Pancreas (tissue), 10 donors: Measurements from ENCODE around the gene RHOBTB1. TPM values are rescaled to one million over a fixed set of nuclear protein-coding genes. Genes with fewer than 3 reads are reported as not detected.
"Not testable (repeated sequence)": the region's sequence is repeated elsewhere in the genome, so short reads cannot be mapped to it uniquely, and the experiment has no call there.

Source experiments
- ATAC-seq, 4 donors: fragments of 200-7000 bp; cut with Tn5 transposase; one replicate each; pipeline versions ENCODE4 v1.8.0 to v1.9.1; 2020; ENCODE audit warnings: mild to moderate bottlenecking in 4 of 4, moderate library complexity in 4 of 4
- DNase-seq, 6 donors: peaks; one replicate each; pipeline ENCODE4 v3.0.0-alpha.2; 2020
- FAIRE-seq: peaks from 2 replicates; lab custom pipeline; 2012; peaks lifted over from hg19 to GRCh38; lab: Jason Lieb, UNC
- H3K27ac ChIP-seq, 4 donors: fragments of 200-600 bp; sonication (generic); 1 replicate in 3 of 4; 2 replicates in 1 of 4; pipeline versions ENCODE4 v1.5.0 to v1.8.0; 2020
- H3K27me3 ChIP-seq, 4 donors: fragments of 200-600 bp; one replicate each; pipeline ENCODE4 v1.8.0; 2021
- H3K36me3 ChIP-seq, 3 donors: fragments of 200-600 bp; sonication (generic) in 1 of 3; one replicate each; pipeline versions ENCODE4 v1.5.0 to v1.8.0; 2020 to 2021
- H3K4me1 ChIP-seq, 3 donors: fragments of 200-600 bp; one replicate each; pipeline ENCODE4 v1.8.0; 2021
- H3K4me3 ChIP-seq, 4 donors: fragments of 200-600 bp; sonication (generic) in 2 of 4; one replicate each; pipeline versions ENCODE4 v1.5.0 to v1.8.0; 2020 to 2021
- H3K9me3 ChIP-seq, 4 donors: fragments of 200-600 bp; one replicate each; pipeline ENCODE4 v1.8.0; 2021
- CTCF ChIP-seq, 4 donors: fragments of 200-600 bp; sonication (generic) in 3 of 4; IDR thresholded peaks; one replicate each; pipeline versions ENCODE4 v1.5.0 to v1.8.0; 2021; ENCODE audit warnings: antibody characterized with exemption in 4 of 4
- WGBS, 2 donors: extraction: QIAGEN DNeasy Blood & Tissue Kit; methylation state at CpG; one replicate each; pipeline ENCODE4 v1.1.7; 2013; 5-methylcytosine and 5-hydroxymethylcytosine counted together
- intact Hi-C, 3 donors: fragments of 100-400 bp; cut with DNase I; formaldehyde crosslinking; loops; one replicate each; pipeline versions ENCODE4 v1.11.1 to v1.14.2; 2022
- polyA plus RNA-seq, 2 donors: library from polyadenylated mRNA; stranded (reverse); fragments of 200-250 nt; gene quantifications; one replicate each; pipeline ENCODE4 v1.2.3, GENCODE V29; 2013
- total RNA-seq, 6 donors: library from RNA; stranded (reverse); fragmentation: NEBNext Ultra II Directional in 4 of 6; extraction: Animal tissue kit (Norgen Biotek cat#: 25700) in 4 of 6; gene quantifications; one replicate each; pipeline versions ENCODE4 v1.2.1 to v1.2.4, GENCODE V29; 2021 to 2023
- donor health status: healthy with polysubstance abuse.
- donor health status: DM: no; HTN: no; CAD: no; lungs with moderate emphysema.
- donor health status: DM: no; HTN: no; CAD: no.
- donor health status: control.
- donor health status: control.
- donor health status: Bipolar disorder and iron deficiency.
- donor health status: DM: yes; HTN: yes; CAD: no.
- donor health status: DM: no; HTN: no; CAD: no.
- donor health status: DM: no; HTN: no; CAD: no.
- donor health status: DM: yes; HTN: yes; CAD: no.

RHOBTB1 gene
- total and polyA plus RNA-seq, 8 donors = 4.0 to 11.3 (median 7.0) TPM

- peaks cover 0 to 11% (median 0%) of the 10 kb centered on the region in 3 donors for H3K4me1 ChIP-seq
- WGBS, 2 donors = 86 to 88% methylated on average over 2 of the region's 2 CpGs
Observed at GRCh38 chr10:60908031-60908430, 36.0 kb downstream of the RHOBTB1 start.

GRCh38 chr10:60907236-60907635 lies 36.7 kb downstream of the RHOBTB1 start:
- no peaks in the 10 kb centered on the region for H3K36me3 ChIP-seq
- no peak for FAIRE-seq
- no peak for ATAC-seq
- no peak overlapping the region for H3K4me3 ChIP-seq
- DNase-seq = no peak
- intact Hi-C loops = no loop called here
- TF ChIP-seq CTCF (IDR thresholded peaks at IDR 0.05) = no peak
- no peaks in the 10 kb centered on the region for H3K9me3 ChIP-seq
- 96 to 97% methylated on average over 3 of the region's 3 CpGs for WGBS, 2 donors
- H3K27me3 ChIP-seq = no peaks in the 10 kb centered on the region
- peaks cover 0 to 11% (median 0%) of the 10 kb centered on the region in 3 donors for H3K4me1 ChIP-seq
- H3K27ac ChIP-seq = no peak overlapping the region

More at GRCh38 chr10:60908031-60908430, 36.0 kb downstream of the RHOBTB1 start:
- TF ChIP-seq CTCF (IDR thresholded peaks at IDR 0.05) = no peak
- Histone ChIP-seq H3K9me3 (no peaks in the 10 kb centered on the region), H3K27ac (no peak overlapping the region), H3K4me3 (no peak overlapping the region), H3K36me3 (no peaks in the 10 kb centered on the region), H3K27me3 (no peaks in the 10 kb centered on the region)
- FAIRE-seq = no peak
- intact Hi-C loops = no loop called here
- ATAC-seq = no peak
- DNase-seq = no peak

GRCh38 chr10:60906825-60907224 lies 37.2 kb downstream of the RHOBTB1 start:
- DNase-seq, H3K27me3 ChIP-seq, H3K27ac ChIP-seq, ATAC-seq, FAIRE-seq, H3K4me3 ChIP-seq, H3K36me3 ChIP-seq, intact Hi-C loops, H3K9me3 ChIP-seq: not testable (repeated sequence)
- H3K4me1 ChIP-seq = peaks cover 0 to 11% (median under 1%) of the 10 kb centered on the region in 3 donors
- WGBS, 2 donors = 96% methylated on average over 6 of the region's 6 CpGs

DNA sequence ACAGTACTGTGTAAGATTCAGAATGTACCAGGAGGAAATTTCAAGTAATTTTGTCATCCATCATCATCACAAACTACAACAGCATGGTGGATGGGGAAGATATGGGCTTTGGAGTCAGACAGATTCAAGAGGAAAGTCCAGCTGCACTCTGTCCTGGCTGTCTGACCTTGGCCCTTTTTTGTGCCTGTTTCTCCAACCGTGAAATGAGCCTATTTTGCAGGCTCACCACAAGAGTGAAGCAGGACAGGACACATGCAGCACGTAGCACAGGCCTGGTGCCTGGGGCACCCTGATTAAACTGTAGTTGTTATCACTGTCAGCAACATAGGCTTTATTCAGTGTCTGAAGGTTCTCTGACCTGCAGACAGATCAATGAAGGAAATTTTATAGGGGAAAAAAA lies 37.6 kb downstream of the RHOBTB1 start:
- Histone ChIP-seq H3K4me3 (no peak overlapping the region), H3K9me3 (no peaks in the 10 kb centered on the region), H3K27me3 (no peaks in the 10 kb centered on the region), H3K36me3 (no peaks in the 10 kb centered on the region), H3K4me1 (peaks cover 0 to 15% (median 5%) of the 10 kb centered on the region in 3 donors), H3K27ac (no peak overlapping the region)
- intact Hi-C loops = no loop called here
- no peak for TF ChIP-seq CTCF (IDR thresholded peaks at IDR 0.05)
- WGBS, 2 donors = 79 to 85% methylated on average over 2 of the region's 2 CpGs
- ATAC-seq (no peak), DNase-seq (no peak), FAIRE-seq (no peak)

DNA sequence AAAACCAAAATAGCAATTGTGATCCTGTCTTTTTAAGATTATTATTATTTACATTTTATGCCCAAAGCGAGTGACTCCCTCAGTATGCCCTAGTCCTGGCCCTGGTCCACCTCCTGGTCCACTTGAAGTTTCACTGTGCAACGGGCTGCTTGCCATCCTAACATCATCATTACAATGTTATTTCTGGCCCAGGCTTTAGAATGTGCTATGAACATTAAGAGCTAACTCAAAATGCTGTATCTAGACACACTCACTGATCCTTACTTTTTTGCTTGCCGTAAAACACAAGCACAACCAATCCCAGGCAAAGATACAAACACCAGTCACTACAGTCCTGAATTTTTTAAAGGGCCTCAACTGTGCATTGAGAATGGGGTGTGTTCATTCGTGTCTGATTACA lies 38.4 kb downstream of the RHOBTB1 start:
- ATAC-seq (no peak), DNase-seq (no peak)

More for the DNA sequence above, 38.4 kb downstream of the RHOBTB1 start:
- WGBS, 2 donors = 80 to 81% methylated on average over 4 of the region's 4 CpGs
- H3K4me1 ChIP-seq = peaks cover 0 to 11% (median 6%) of the 10 kb centered on the region in 3 donors
- no peak overlapping the region for H3K4me3 ChIP-seq
- no peaks in the 10 kb centered on the region for H3K36me3 ChIP-seq
- no peak overlapping the region for H3K27ac ChIP-seq
- no peak for TF ChIP-seq CTCF (IDR thresholded peaks at IDR 0.05)
- H3K27me3 ChIP-seq = no peaks in the 10 kb centered on the region
- no peak for FAIRE-seq
- no peaks in the 10 kb centered on the region for H3K9me3 ChIP-seq
- intact Hi-C loops = no loop called here
